Liver (tissue), 9 donors: Measurements from ENCODE around the gene HMGA1. TPM values are rescaled to one million over a fixed set of nuclear protein-coding genes. Genes with fewer than 3 reads are reported as not detected.

Experiments
- DNase-seq: peaks from one replicate; pipeline ENCODE4 v3.0.0-alpha.2; 2017; ENCODE audit warnings: low spot score
- H3K27ac ChIP-seq, 2 donors: one replicate each; pipeline ENCODE4 v1.7.0; 2013; ENCODE audit warnings: inconsistent platforms in 2 of 2, low read length in 2 of 2, control low read depth in 1 of 2, low read depth in 1 of 2, mild to moderate bottlenecking in 1 of 2
- H3K27me3 ChIP-seq, 4 donors: one replicate each; pipeline versions ENCODE4 v1.6.1 to v1.7.0; 2013; ENCODE audit warnings: low read length in 3 of 4, inconsistent platforms in 1 of 4, mild to moderate bottlenecking in 1 of 4, moderate library complexity in 1 of 4; ENCODE audit not compliant: control insufficient read depth in 4 of 4, insufficient read depth in 4 of 4
- H3K36me3 ChIP-seq, 4 donors: one replicate each; pipeline versions ENCODE4 v1.6.1 to v1.7.0; 2013; ENCODE audit warnings: low read length in 3 of 4, mild to moderate bottlenecking in 3 of 4, low read depth in 1 of 4, moderate library complexity in 1 of 4; ENCODE audit not compliant: control insufficient read depth in 4 of 4, insufficient read depth in 3 of 4
- H3K4me1 ChIP-seq, 4 donors: one replicate each; pipeline versions ENCODE4 v1.6.1 to v1.7.0; 2013; ENCODE audit warnings: low read length in 3 of 4, mild to moderate bottlenecking in 3 of 4, moderate library complexity in 1 of 4; ENCODE audit not compliant: control insufficient read depth in 4 of 4, insufficient read depth in 4 of 4
- H3K4me3 ChIP-seq, 3 donors: one replicate each; pipeline versions ENCODE4 v1.6.1 to v1.7.0; 2013; ENCODE audit warnings: low read length in 3 of 3, control low read depth in 1 of 3, low read depth in 1 of 3, mild to moderate bottlenecking in 1 of 3
- H3K9ac ChIP-seq, 2 donors: one replicate each; pipeline ENCODE4 v1.7.0; 2013; ENCODE audit warnings: low read length in 2 of 2, mild to moderate bottlenecking in 2 of 2, moderate library complexity in 2 of 2, control low read depth in 1 of 2, low read depth in 1 of 2
- H3K9me3 ChIP-seq, 4 donors: one replicate each; pipeline versions ENCODE4 v1.6.1 to v1.7.0; 2013; ENCODE audit warnings: low read length in 3 of 4; ENCODE audit not compliant: control insufficient read depth in 4 of 4
- ATF3 ChIP-seq: IDR thresholded peaks from 2 replicates; pipeline ENCODE4 v1.6.1; 2016; ENCODE audit warnings: antibody characterized with exemption
- CTCF ChIP-seq: fragments of 150-350 bp; IDR thresholded peaks from 2 replicates; pipeline ENCODE4 v1.5.1; 2017; ENCODE audit warnings: improper control_type of control experiment, low read depth, low read length; ENCODE audit not compliant: missing input control
- EGR1 ChIP-seq, 2 donors: IDR thresholded peaks; 2 replicates each; pipeline ENCODE4 v1.6.1; 2016 to 2018; ENCODE audit warnings: antibody characterized with exemption in 2 of 2, low read depth in 2 of 2
- FOXA1 ChIP-seq: IDR thresholded peaks from 2 replicates; pipeline ENCODE4 v1.6.1; 2016; ENCODE audit warnings: antibody characterized with exemption
- FOXA2 ChIP-seq: IDR thresholded peaks from 2 replicates; pipeline ENCODE4 v1.6.1; 2016; ENCODE audit warnings: antibody characterized with exemption
- GABPA ChIP-seq, 2 donors: IDR thresholded peaks in 1 of 2; conservative IDR thresholded peaks in 1 of 2; 2 replicates each; pipeline ENCODE4 v1.6.1; 2016; ENCODE audit warnings: antibody characterized with exemption in 2 of 2, mild to moderate bottlenecking in 1 of 2, moderate library complexity in 1 of 2
- HNF4A ChIP-seq, 2 donors: conservative IDR thresholded peaks; 2 replicates each; pipeline ENCODE4 v1.6.1; 2016; ENCODE audit warnings: antibody characterized with exemption in 2 of 2, mild to moderate bottlenecking in 2 of 2
- HNF4G ChIP-seq: IDR thresholded peaks from 2 replicates; pipeline ENCODE4 v1.6.1; 2016; ENCODE audit warnings: antibody characterized with exemption
- JUND ChIP-seq, 2 donors: IDR thresholded peaks; 2 replicates each; pipeline ENCODE4 v1.6.1; 2016; ENCODE audit warnings: antibody characterized with exemption in 2 of 2
- MAX ChIP-seq: IDR thresholded peaks from 2 replicates; pipeline ENCODE4 v1.6.1; 2016; ENCODE audit warnings: antibody characterized with exemption
- NR2F2 ChIP-seq: IDR thresholded peaks from 2 replicates; pipeline ENCODE4 v1.6.1; 2016; ENCODE audit warnings: antibody characterized with exemption
- RAD21 ChIP-seq, 2 donors: IDR thresholded peaks; 2 replicates each; pipeline ENCODE4 v1.6.1; 2016; ENCODE audit warnings: antibody characterized with exemption in 2 of 2, mild to moderate bottlenecking in 2 of 2
- REST ChIP-seq: IDR thresholded peaks from 2 replicates; pipeline ENCODE4 v1.6.1; 2016; ENCODE audit warnings: antibody characterized with exemption, mild to moderate bottlenecking
- RXRA ChIP-seq, 2 donors: IDR thresholded peaks; 2 replicates each; pipeline ENCODE4 v1.6.1; 2017 to 2018; ENCODE audit warnings: antibody characterized with exemption in 2 of 2, mild to moderate bottlenecking in 1 of 2
- SP1 ChIP-seq: IDR thresholded peaks from 2 replicates; pipeline ENCODE4 v1.6.1; 2018; ENCODE audit warnings: antibody characterized with exemption, mild to moderate bottlenecking
- TAF1 ChIP-seq: conservative IDR thresholded peaks from 2 replicates; pipeline ENCODE4 v1.6.1; 2016; ENCODE audit warnings: antibody characterized with exemption, mild to moderate bottlenecking
- YY1 ChIP-seq: IDR thresholded peaks from 2 replicates; pipeline ENCODE4 v1.6.1; 2016; ENCODE audit warnings: antibody characterized with exemption, mild to moderate bottlenecking
- ZBTB33 ChIP-seq: IDR thresholded peaks from 2 replicates; pipeline ENCODE4 v1.6.1; 2016; ENCODE audit warnings: antibody characterized with exemption
- WGBS: extraction: QIAGEN DNeasy Blood & Tissue Kit; methylation state at CpG from one replicate; pipeline ENCODE4 v1.1.7; 2013; 5-methylcytosine and 5-hydroxymethylcytosine counted together
- polyA plus RNA-seq, 2 donors: library from polyadenylated mRNA; stranded (reverse) in 1 of 2; unstranded in 1 of 2; fragments of 200-250 nt in 1 of 2; fragments of >200 nt in 1 of 2; fragmentation: Nextera tagmentation in 1 of 2; extraction: Ambion mirVana in 1 of 2; gene quantifications; one replicate each; pipeline versions ENCODE4 v1.2.1 to v1.2.3, GENCODE V29; 2013 to 2015
- total RNA-seq, 2 donors: library from RNA; depleted of rRNA; stranded (reverse); fragments of >200 nt; gene quantifications; one replicate each; pipeline ENCODE4 v1.2.3, GENCODE V29; 2014
- donor health status: healthy.
- donor health status: healthy.
- donor health status: healthy.
- donor health status: healthy.
- donor health status: healthy.

Gene HMGA1
- total and polyA plus RNA-seq, 4 donors, result 4.2 to 118 (median 8.5) TPM

- WGBS, result 89% methylated on average over 7 of the region's 7 CpGs
- Histone ChIP-seq H3K27ac (no peak overlapping the region), H3K4me1 (peaks cover 2 to 16% (median 9%) of the 10 kb centered on the region in 4 donors), H3K36me3 (no peaks in the 10 kb centered on the region), H3K9me3 (no peaks in the 10 kb centered on the region), H3K4me3 (no peak overlapping the region), H3K27me3 (no peaks in the 10 kb centered on the region), H3K9ac (no peak overlapping the region)
- no peak for DNase-seq
- no peak for TF ChIP-seq TAF1
- no peak for TF ChIP-seq YY1
- TF ChIP-seq HNF4G, result no peak
Measured at GRCh38 chr6:34226066-34226465, 10.6 kb upstream of the HMGA1 start.

GRCh38 chr6:34226731-34227586 is 9.7 kb upstream of the HMGA1 start:
- Histone ChIP-seq H3K4me3 (no peak overlapping the region), H3K9me3 (no peaks in the 10 kb centered on the region), H3K27me3 (no peaks in the 10 kb centered on the region), H3K9ac (no peak overlapping the region), H3K4me1 (peaks cover 2 to 16% (median 9%) of the 10 kb centered on the region in 4 donors), H3K36me3 (no peaks in the 10 kb centered on the region), H3K27ac (no peak overlapping the region)
- no peak for TF ChIP-seq HNF4A (conservative IDR thresholded peaks at IDR 0.05)
- TF ChIP-seq CTCF, result no peak
- no peak for TF ChIP-seq FOXA2
- no peak for TF ChIP-seq YY1
- no peak for TF ChIP-seq FOXA1
- no peak for TF ChIP-seq RXRA (IDR thresholded peaks at IDR 0.05)
- TF ChIP-seq RAD21 (IDR thresholded peaks at IDR 0.05), result no peak
- TF ChIP-seq NR2F2, result no peak
- TF ChIP-seq EGR1 (IDR thresholded peaks at IDR 0.05; ENCODE audit: low read depth in 2 of 2), result no peak
- no peak for TF ChIP-seq MAX
- TF ChIP-seq ATF3, result no peak
- TF ChIP-seq GABPA (IDR thresholded peaks at IDR 0.05 in 1 of 2, conservative IDR thresholded peaks at IDR 0.05 in 1 of 2), result no peak
- TF ChIP-seq JUND (IDR thresholded peaks at IDR 0.05), result no peak
- no peak for TF ChIP-seq SP1
- no peak for TF ChIP-seq REST
- TF ChIP-seq HNF4G, result no peak
- no peak for TF ChIP-seq ZBTB33
- TF ChIP-seq TAF1, result no peak
- 93% methylated on average over 15 of the region's 15 CpGs for WGBS
- no peak for DNase-seq
